SK-N-MC (cell line): Measurements from ENCODE around the gene PDZRN4.

Experiments
- EZH2 ChIP-seq: fragments of 200-600 bp; sonication (generic); IDR thresholded peaks from one replicate; pipeline ENCODE4 v1.6.1; 2017; ENCODE audit warnings: antibody characterized with exemption
- FOXP2 ChIP-seq: optimal IDR thresholded peaks from 2 replicates; pipeline ENCODE3; 2011; ENCODE audit warnings: mild to moderate bottlenecking, moderate library complexity; ENCODE audit not compliant: insufficient read depth; ENCODE audit errors: extremely low read length, control extremely low read depth
- POLR2AphosphoS5 ChIP-seq: IDR thresholded peaks from 2 replicates; pipeline ENCODE4 v1.6.1; 2012; ENCODE audit warnings: mild to moderate bottlenecking, low read depth, low read length, borderline replicate concordance

DNA sequence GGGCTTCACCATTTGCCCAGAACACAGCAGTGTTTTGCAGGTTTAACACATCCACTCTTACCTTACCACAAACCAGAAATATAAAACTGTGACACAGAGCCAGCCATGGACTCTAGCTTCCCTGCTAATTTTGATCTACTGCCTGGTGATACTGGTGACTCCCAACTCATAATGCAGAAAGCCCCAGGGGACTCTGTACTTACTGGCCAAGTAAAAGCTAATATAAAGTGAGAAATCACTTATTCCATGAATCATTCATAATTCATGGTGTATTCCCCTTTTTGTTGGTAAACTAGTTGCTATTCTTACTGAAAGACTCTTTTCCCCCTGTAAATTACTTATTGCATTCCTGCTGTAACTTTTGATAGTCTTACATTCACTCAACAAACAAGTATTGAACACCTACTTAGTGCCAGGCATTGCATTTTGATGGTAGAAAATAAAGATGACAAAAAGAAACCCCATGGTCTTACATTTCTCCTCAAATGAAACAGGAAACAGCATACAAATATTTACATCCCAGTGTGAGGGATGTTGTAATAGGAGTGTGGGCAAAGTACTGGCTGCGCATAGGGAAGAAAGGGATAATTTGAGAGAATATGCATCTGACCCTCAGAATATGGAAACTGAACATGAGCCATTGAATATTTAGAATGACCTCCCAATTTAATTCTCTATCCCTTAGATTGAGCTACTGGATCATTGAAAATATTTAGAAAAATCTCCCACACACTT, 279.6 kb downstream of the PDZRN4 start:
- TF ChIP-seq EZH2 (no peak), POLR2AphosphoS5 (no peak), FOXP2 (no peak)
